Measurements from ENCODE around the gene HDAC7.

The HDAC7 gene

GRCh38 chr12:47758834-47759690 lies 60.6 kb downstream of the HDAC7 start, which contains the start of gene RAPGEF3:
Gene RAPGEF3 (minus strand): TSS chr12:47758880. CDS start chr12:47758556, 324 bp downstream.
- FAIRE-seq (peak; percentile 67), DNase-seq (ENCODE audit: insufficient read length) (peak; percentile 81)
- no peak for TF ChIP-seq POLR2AphosphoS5 (IDR thresholded peaks at IDR 0.05; ENCODE audit: low read depth, low read length)
- TF ChIP-seq POLR2A (IDR thresholded peaks at IDR 0.05; ENCODE audit: low read depth, low read length), result no peak
- no peak for TF ChIP-seq TAF1 (IDR thresholded peaks at IDR 0.05; ENCODE audit: borderline replicate concordance, low read depth, low read length)

GRCh38 chr12:47758584-47758833 lies 61.2 kb downstream of the HDAC7 start:
- DNase-seq (ENCODE audit: insufficient read length), result no peak
- no peak for FAIRE-seq

GRCh38 chr12:47757840-47758583 lies 61.7 kb downstream of the HDAC7 start:
- TF ChIP-seq TAF1 (IDR thresholded peaks at IDR 0.05; ENCODE audit: borderline replicate concordance, low read depth, low read length) (no peak), POLR2A (IDR thresholded peaks at IDR 0.05; ENCODE audit: low read depth, low read length) (no peak), POLR2AphosphoS5 (IDR thresholded peaks at IDR 0.05; ENCODE audit: low read depth, low read length) (no peak)
- DNase-seq (ENCODE audit: insufficient read length) (no peak), FAIRE-seq (no peak)

More at GRCh38 chr12:47758584-47758833, 61.2 kb downstream of the HDAC7 start:
- TF ChIP-seq POLR2A (IDR thresholded peaks at IDR 0.05; ENCODE audit: low read depth, low read length) (no peak), POLR2AphosphoS5 (IDR thresholded peaks at IDR 0.05; ENCODE audit: low read depth, low read length) (no peak), TAF1 (IDR thresholded peaks at IDR 0.05; ENCODE audit: borderline replicate concordance, low read depth, low read length) (no peak)

- no peak for TF ChIP-seq POLR2A (IDR thresholded peaks at IDR 0.05; ENCODE audit: low read depth, low read length)
- no peak for TF ChIP-seq TAF1 (IDR thresholded peaks at IDR 0.05; ENCODE audit: borderline replicate concordance, low read depth, low read length)
- TF ChIP-seq POLR2AphosphoS5 (IDR thresholded peaks at IDR 0.05; ENCODE audit: low read depth, low read length), result no peak
- DNase-seq (ENCODE audit: insufficient read length) (no peak), FAIRE-seq (no peak)
These were observed 62.3 kb downstream of the HDAC7 start for GRCh38 chr12:47757364-47757839.

- peak; percentile 67 for DNase-seq (ENCODE audit: insufficient read length)
- peak; percentile 92 for FAIRE-seq
- TF ChIP-seq POLR2AphosphoS5 (IDR thresholded peaks at IDR 0.05; ENCODE audit: low read depth, low read length) (no peak), POLR2A (IDR thresholded peaks at IDR 0.05; ENCODE audit: low read depth, low read length) (no peak), TAF1 (IDR thresholded peaks at IDR 0.05; ENCODE audit: borderline replicate concordance, low read depth, low read length) (no peak)
These were observed 63.8 kb downstream of the HDAC7 start for GRCh38 chr12:47755655-47756562.

GRCh38 chr12:47754881-47755280 lies 64.8 kb downstream of the HDAC7 start:
- no peak for TF ChIP-seq POLR2AphosphoS5 (IDR thresholded peaks at IDR 0.05; ENCODE audit: low read depth, low read length)
- no peak for TF ChIP-seq TAF1 (IDR thresholded peaks at IDR 0.05; ENCODE audit: borderline replicate concordance, low read depth, low read length)
- no peak for TF ChIP-seq POLR2A (IDR thresholded peaks at IDR 0.05; ENCODE audit: low read depth, low read length)
- FAIRE-seq (no peak), DNase-seq (ENCODE audit: insufficient read length) (no peak)

GRCh38 chr12:47754126-47754525 lies 65.6 kb downstream of the HDAC7 start:
- DNase-seq (ENCODE audit: insufficient read length) (no peak), FAIRE-seq (no peak)
- no peak for TF ChIP-seq POLR2AphosphoS5 (IDR thresholded peaks at IDR 0.05; ENCODE audit: low read depth, low read length)
- TF ChIP-seq POLR2A (IDR thresholded peaks at IDR 0.05; ENCODE audit: low read depth, low read length), result no peak
- TF ChIP-seq TAF1 (IDR thresholded peaks at IDR 0.05; ENCODE audit: borderline replicate concordance, low read depth, low read length), result no peak

GRCh38 chr12:47753021-47754001 lies 66.4 kb downstream of the HDAC7 start:
- no peak for FAIRE-seq
- no peak for DNase-seq (ENCODE audit: insufficient read length)
- no peak for TF ChIP-seq POLR2A (IDR thresholded peaks at IDR 0.05; ENCODE audit: low read depth, low read length)
- no peak for TF ChIP-seq POLR2AphosphoS5 (IDR thresholded peaks at IDR 0.05; ENCODE audit: low read depth, low read length)
- no peak for TF ChIP-seq TAF1 (IDR thresholded peaks at IDR 0.05; ENCODE audit: borderline replicate concordance, low read depth, low read length)

GRCh38 chr12:47752552-47752951 lies 67.2 kb downstream of the HDAC7 start:
- no peak for DNase-seq (ENCODE audit: insufficient read length)
- FAIRE-seq, result no peak
- TF ChIP-seq POLR2AphosphoS5 (IDR thresholded peaks at IDR 0.05; ENCODE audit: low read depth, low read length), result no peak
- TF ChIP-seq TAF1 (IDR thresholded peaks at IDR 0.05; ENCODE audit: borderline replicate concordance, low read depth, low read length), result no peak
- no peak for TF ChIP-seq POLR2A (IDR thresholded peaks at IDR 0.05; ENCODE audit: low read depth, low read length)

- FAIRE-seq, result no peak
- no peak for DNase-seq (ENCODE audit: insufficient read length)
- TF ChIP-seq TAF1 (IDR thresholded peaks at IDR 0.05; ENCODE audit: borderline replicate concordance, low read depth, low read length) (no peak), POLR2AphosphoS5 (IDR thresholded peaks at IDR 0.05; ENCODE audit: low read depth, low read length) (no peak), POLR2A (IDR thresholded peaks at IDR 0.05; ENCODE audit: low read depth, low read length) (no peak)
These were observed 67.6 kb downstream of the HDAC7 start for GRCh38 chr12:47752121-47752520.

Data from GM12892 (cell line).